ENCODE data around the gene KRT73.

GRCh38 chr12:52651726-52652261 is 33.4 kb upstream of the KRT73 start, which contains the start of gene KRT2:
- TF ChIP-seq CTCF (IDR thresholded peaks at IDR 0.05) (no peak), POLR2AphosphoS5 (IDR thresholded peaks at IDR 0.05) (no peak), POLR2A (IDR thresholded peaks at IDR 0.05) (no peak)

Measured in transverse colon (tissue), 4 donors.